HL-60 (cell line): Measurements from ENCODE around the gene OR2A25.

Source experiments
- DNase-seq, 2 experiments: peaks; one replicate each; pipeline ENCODE4 v3.0.0-alpha.2; 2010 to 2020; ENCODE audit warnings: low read depth in 1 of 2, low spot score in 1 of 2
- H3K27ac ChIP-seq: fragments of 250-450 bp; sonication (Bioruptor Pico); replicated peaks from 2 replicates; pipeline ENCODE4 v1.5.1; 2020; ENCODE audit warnings: mild to moderate bottlenecking, moderate library complexity
- H3K27me3 ChIP-seq: fragments of 250-450 bp; sonication (Bioruptor Pico); 2 replicates; pipeline ENCODE4 v1.5.1; 2021; ENCODE audit warnings: mild to moderate bottlenecking, moderate library complexity; ENCODE audit not compliant: insufficient read depth, poor library complexity, severe bottlenecking
- H3K4me3 ChIP-seq: replicated peaks from 2 replicates; pipeline ENCODE4 v1.5.1; 2011; ENCODE audit warnings: mild to moderate bottlenecking, control low read depth, low read length; ENCODE audit not compliant: insufficient read depth
- GABPA ChIP-seq: IDR thresholded peaks from 2 replicates; pipeline ENCODE4 v1.6.1; 2012; ENCODE audit warnings: low read depth
- POLR2AphosphoS5 ChIP-seq: IDR thresholded peaks from 2 replicates; pipeline ENCODE4 v1.6.1; 2012; ENCODE audit warnings: low read depth
- SPI1 ChIP-seq: IDR thresholded peaks from 2 replicates; pipeline ENCODE4 v1.6.1; 2012; ENCODE audit warnings: low read depth, mild to moderate bottlenecking, borderline replicate concordance
- TF ChIP-seq, protein P1 (sequence below): IDR thresholded peaks from 2 replicates; pipeline ENCODE4 v1.6.1; 2012; ENCODE audit warnings: low read depth; ENCODE audit not compliant: insufficient replicate concordance
- TF ChIP-seq, protein P2 (sequence below): IDR thresholded peaks from one replicate; pipeline ENCODE4 v1.5.1; 2011; ENCODE audit warnings: low read length, control low read depth, inconsistent platforms; ENCODE audit not compliant: insufficient read depth

Gene OR2A25

DNA sequence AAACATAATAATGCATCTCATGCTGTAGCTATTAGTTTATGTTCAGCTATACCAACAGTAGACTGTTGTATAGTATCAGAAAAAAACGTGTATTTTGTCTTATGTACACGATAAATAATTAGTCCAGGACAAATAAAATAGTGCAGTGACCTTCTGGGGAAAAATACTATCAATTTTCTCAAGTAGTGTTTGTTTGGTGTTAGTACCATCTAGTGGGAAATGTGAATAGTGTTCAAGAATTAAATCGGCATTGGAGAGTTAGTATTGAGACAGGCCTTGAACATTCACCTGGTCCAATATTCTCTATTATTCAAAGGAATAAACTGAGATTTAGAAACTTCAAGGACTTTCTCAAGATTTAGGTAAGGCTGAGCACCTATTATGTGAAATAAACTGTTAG, 42.5 kb upstream of the OR2A25 start:
- H3K4me3 ChIP-seq = no peak overlapping the region
- H3K27ac ChIP-seq = no peak overlapping the region
- no peak for DNase-seq
- TF ChIP-seq GABPA (no peak), POLR2AphosphoS5 (no peak), SPI1 (no peak)
- TF ChIP-seq, protein P1, sequence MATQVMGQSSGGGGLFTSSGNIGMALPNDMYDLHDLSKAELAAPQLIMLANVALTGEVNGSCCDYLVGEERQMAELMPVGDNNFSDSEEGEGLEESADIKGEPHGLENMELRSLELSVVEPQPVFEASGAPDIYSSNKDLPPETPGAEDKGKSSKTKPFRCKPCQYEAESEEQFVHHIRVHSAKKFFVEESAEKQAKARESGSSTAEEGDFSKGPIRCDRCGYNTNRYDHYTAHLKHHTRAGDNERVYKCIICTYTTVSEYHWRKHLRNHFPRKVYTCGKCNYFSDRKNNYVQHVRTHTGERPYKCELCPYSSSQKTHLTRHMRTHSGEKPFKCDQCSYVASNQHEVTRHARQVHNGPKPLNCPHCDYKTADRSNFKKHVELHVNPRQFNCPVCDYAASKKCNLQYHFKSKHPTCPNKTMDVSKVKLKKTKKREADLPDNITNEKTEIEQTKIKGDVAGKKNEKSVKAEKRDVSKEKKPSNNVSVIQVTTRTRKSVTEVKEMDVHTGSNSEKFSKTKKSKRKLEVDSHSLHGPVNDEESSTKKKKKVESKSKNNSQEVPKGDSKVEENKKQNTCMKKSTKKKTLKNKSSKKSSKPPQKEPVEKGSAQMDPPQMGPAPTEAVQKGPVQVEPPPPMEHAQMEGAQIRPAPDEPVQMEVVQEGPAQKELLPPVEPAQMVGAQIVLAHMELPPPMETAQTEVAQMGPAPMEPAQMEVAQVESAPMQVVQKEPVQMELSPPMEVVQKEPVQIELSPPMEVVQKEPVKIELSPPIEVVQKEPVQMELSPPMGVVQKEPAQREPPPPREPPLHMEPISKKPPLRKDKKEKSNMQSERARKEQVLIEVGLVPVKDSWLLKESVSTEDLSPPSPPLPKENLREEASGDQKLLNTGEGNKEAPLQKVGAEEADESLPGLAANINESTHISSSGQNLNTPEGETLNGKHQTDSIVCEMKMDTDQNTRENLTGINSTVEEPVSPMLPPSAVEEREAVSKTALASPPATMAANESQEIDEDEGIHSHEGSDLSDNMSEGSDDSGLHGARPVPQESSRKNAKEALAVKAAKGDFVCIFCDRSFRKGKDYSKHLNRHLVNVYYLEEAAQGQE = no peak
- TF ChIP-seq, protein P2, sequence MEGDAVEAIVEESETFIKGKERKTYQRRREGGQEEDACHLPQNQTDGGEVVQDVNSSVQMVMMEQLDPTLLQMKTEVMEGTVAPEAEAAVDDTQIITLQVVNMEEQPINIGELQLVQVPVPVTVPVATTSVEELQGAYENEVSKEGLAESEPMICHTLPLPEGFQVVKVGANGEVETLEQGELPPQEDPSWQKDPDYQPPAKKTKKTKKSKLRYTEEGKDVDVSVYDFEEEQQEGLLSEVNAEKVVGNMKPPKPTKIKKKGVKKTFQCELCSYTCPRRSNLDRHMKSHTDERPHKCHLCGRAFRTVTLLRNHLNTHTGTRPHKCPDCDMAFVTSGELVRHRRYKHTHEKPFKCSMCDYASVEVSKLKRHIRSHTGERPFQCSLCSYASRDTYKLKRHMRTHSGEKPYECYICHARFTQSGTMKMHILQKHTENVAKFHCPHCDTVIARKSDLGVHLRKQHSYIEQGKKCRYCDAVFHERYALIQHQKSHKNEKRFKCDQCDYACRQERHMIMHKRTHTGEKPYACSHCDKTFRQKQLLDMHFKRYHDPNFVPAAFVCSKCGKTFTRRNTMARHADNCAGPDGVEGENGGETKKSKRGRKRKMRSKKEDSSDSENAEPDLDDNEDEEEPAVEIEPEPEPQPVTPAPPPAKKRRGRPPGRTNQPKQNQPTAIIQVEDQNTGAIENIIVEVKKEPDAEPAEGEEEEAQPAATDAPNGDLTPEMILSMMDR = no peak
- H3K27me3 ChIP-seq = no peaks in the 10 kb centered on the region

DNA sequence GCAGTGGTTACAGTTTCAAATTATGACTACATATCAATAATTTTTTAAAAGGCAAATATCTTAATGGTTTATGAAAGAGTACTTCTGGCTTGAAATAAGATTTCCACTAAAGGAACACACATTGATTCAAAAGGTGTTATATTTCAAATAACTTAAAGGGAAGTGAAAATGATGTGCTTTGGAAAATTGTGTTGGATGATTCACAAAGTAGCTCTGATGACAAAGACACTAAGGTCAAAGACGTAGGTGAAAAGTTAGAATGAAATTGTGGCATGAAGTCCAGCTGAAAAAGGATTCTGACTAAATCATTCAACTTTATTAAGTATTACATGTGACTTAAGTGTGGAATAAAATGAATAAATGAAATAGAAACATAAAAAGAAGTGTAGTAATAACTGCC, 41.6 kb upstream of the OR2A25 start:
- Histone ChIP-seq H3K4me3 (no peak overlapping the region), H3K27ac (no peak overlapping the region), H3K27me3 (no peaks in the 10 kb centered on the region)
- DNase-seq = no peak
- TF ChIP-seq SPI1 = no peak
- no peak for TF ChIP-seq POLR2AphosphoS5
- TF ChIP-seq, protein P2 = no peak
- TF ChIP-seq GABPA = no peak
- TF ChIP-seq, protein P1 = no peak

DNA sequence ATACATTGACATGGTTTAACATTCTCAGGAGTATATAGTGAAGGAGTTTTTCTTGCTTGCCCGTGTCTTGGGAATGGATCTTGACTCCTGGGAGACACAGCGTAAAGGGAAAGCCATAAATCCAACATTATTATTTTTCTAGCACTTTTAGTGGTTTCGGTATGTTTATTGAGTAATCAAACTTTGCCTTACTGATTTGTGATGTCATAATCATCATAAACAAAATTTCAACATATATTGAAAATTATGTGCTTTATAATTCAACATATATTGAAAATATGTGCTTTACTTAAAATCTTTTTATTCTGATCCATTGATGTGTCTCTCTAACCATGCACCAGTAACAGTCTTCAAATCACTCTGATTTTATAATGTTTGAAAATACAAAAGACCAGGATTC, 41.1 kb upstream of the OR2A25 start:
- no peak for DNase-seq
- no peak for TF ChIP-seq GABPA
- TF ChIP-seq POLR2AphosphoS5 = no peak
- TF ChIP-seq SPI1 = no peak
- TF ChIP-seq, protein P1 = no peak
- TF ChIP-seq, protein P2 = no peak

More for the DNA sequence above, 41.1 kb upstream of the OR2A25 start:
- no peak overlapping the region for H3K4me3 ChIP-seq
- no peaks in the 10 kb centered on the region for H3K27me3 ChIP-seq
- H3K27ac ChIP-seq = no peak overlapping the region
